ENCODE measurements around the gene ARFGAP1. TPM values are rescaled to one million over a fixed set of nuclear protein-coding genes. Genes with fewer than 3 reads are reported as not detected.

ARFGAP1 gene
- total RNA-seq, 1 donor from 2014 or later = 128 TPM

- H3K4me1 Mint-ChIP-seq = peaks cover 8% of the 10 kb centered on the region
- peaks cover 6% of the 10 kb centered on the region for H3K36me3 Mint-ChIP-seq (ENCODE audit: low read depth)
- TF ChIP-seq CTCF (conservative IDR thresholded peaks at IDR 0.05) = no peak
- peaks cover 10% of the 10 kb centered on the region for H3K9me3 Mint-ChIP-seq
- no peak overlapping the region for H3K4me3 Mint-ChIP-seq
- H3K27ac Mint-ChIP-seq (ENCODE audit: unreplicated experiment) = no peak overlapping the region
- DNase-seq (ENCODE audit: low read depth, low spot score) = no peak
- H3K27me3 Mint-ChIP-seq (ENCODE audit: low read depth) = peaks cover 14% of the 10 kb centered on the region
These were observed 63.7 kb downstream of the ARFGAP1 start for GRCh38 chr20:63336232-63336752.

GRCh38 chr20:63337786-63338420 lies 65.3 kb downstream of the ARFGAP1 start:
- H3K4me1 Mint-ChIP-seq = peaks cover 4% of the 10 kb centered on the region
- H3K4me3 Mint-ChIP-seq = no peak overlapping the region
- H3K9me3 Mint-ChIP-seq = peaks cover 4% of the 10 kb centered on the region
- DNase-seq (ENCODE audit: low read depth, low spot score) = no peak
- no peak overlapping the region for H3K27ac Mint-ChIP-seq (ENCODE audit: unreplicated experiment)
- TF ChIP-seq CTCF (conservative IDR thresholded peaks at IDR 0.05) = no peak
- H3K36me3 Mint-ChIP-seq (ENCODE audit: low read depth) = no peaks in the 10 kb centered on the region
- H3K27me3 Mint-ChIP-seq (ENCODE audit: low read depth) = peaks cover 14% of the 10 kb centered on the region

Small RNA genes lying within 50 kb of the gene (microRNA-seq; reads per million reads assigned to microRNA genes)
- not detected for gene MIR3196
- gene MIR4326 = 4.7 reads per million

Other genes starting within 250 kb of the ARFGAP1 start
- 59.0 and 59.4 TPM in 2 replicates for gene YTHDF1, start 56.7 kb upstream of the ARFGAP1 start, total RNA-seq
- gene BIRC7, start 36.9 kb upstream of the ARFGAP1 start, total RNA-seq = 6.1 and 6.9 TPM in 2 replicates
- gene NKAIN4, start 18.4 kb upstream of the ARFGAP1 start, total RNA-seq = 42.4 and 44.0 TPM in 2 replicates
- gene COL20A1, start 20.4 kb downstream of the ARFGAP1 start, total RNA-seq = 8.9 and 10.2 TPM in 2 replicates
- 5.4 and 6.3 TPM in 2 replicates for gene CHRNA4, start 88.5 kb downstream of the ARFGAP1 start, total RNA-seq
- gene KCNQ2, start 199.8 kb downstream of the ARFGAP1 start, total RNA-seq = 143 and 157 TPM in 2 replicates
- 4.5 and 4.6 TPM in 2 replicates for gene EEF1A2, start 226.3 kb downstream of the ARFGAP1 start, total RNA-seq
- 193 and 201 TPM in 2 replicates for gene PPDPF, start 248.0 kb downstream of the ARFGAP1 start, total RNA-seq